Activated CD4-positive, alpha-beta T cell treated with anti-CD3 and anti-CD28 coated beads for 1 hour (primary cell): Measurements from ENCODE around the gene LRRC8B.
"Not testable (repeated sequence)": the region's sequence is repeated elsewhere in the genome, so short reads cannot be mapped to it uniquely, and the experiment has no call there.

Experiments used
- DNase-seq: peaks from one replicate; pipeline ENCODE4 v3.0.0-alpha.2; 2020

The LRRC8B gene

GRCh38 chr1:89524369-89525168, at the start of gene LRRC8B:
Gene LRRC8B, plus strand, starts transcription at chr1:89524829. Its CDS starts 57,822 bp downstream, at chr1:89582651.
- DNase-seq: peak; percentile 84

GRCh38 chr1:89475269-89475668, 49.4 kb upstream of the LRRC8B start:
- no peak for DNase-seq

- DNase-seq: no peak
Measured at GRCh38 chr1:89476072-89476471, 48.6 kb upstream of the LRRC8B start.

GRCh38 chr1:89483010-89483756, 41.4 kb upstream of the LRRC8B start:
- peak; percentile 56 for DNase-seq

- no peak for DNase-seq
Measured at GRCh38 chr1:89483757-89484077, 40.9 kb upstream of the LRRC8B start.

GRCh38 chr1:89484092-89485038, 40.3 kb upstream of the LRRC8B start:
- no peak for DNase-seq

GRCh38 chr1:89487972-89488371, 36.7 kb upstream of the LRRC8B start:
- no peak for DNase-seq

GRCh38 chr1:89489047-89489729, 35.4 kb upstream of the LRRC8B start:
- DNase-seq: no peak

GRCh38 chr1:89490389-89490788, 34.2 kb upstream of the LRRC8B start:
- no peak for DNase-seq

GRCh38 chr1:89499320-89499719, 25.3 kb upstream of the LRRC8B start:
- DNase-seq: no peak

GRCh38 chr1:89502042-89502441, 22.6 kb upstream of the LRRC8B start:
- DNase-seq: no peak

GRCh38 chr1:89502895-89503294, 21.7 kb upstream of the LRRC8B start:
- DNase-seq: no peak

GRCh38 chr1:89503690-89504089, 20.9 kb upstream of the LRRC8B start:
- no peak for DNase-seq

- DNase-seq: not testable (repeated sequence)
Measured at GRCh38 chr1:89510061-89510460, 14.6 kb upstream of the LRRC8B start.

GRCh38 chr1:89512996-89513720, 11.5 kb upstream of the LRRC8B start:
- DNase-seq: no peak

- DNase-seq: no peak
Measured at GRCh38 chr1:89516055-89516454, 8.6 kb upstream of the LRRC8B start.

GRCh38 chr1:89518221-89518631, 6.4 kb upstream of the LRRC8B start:
- no peak for DNase-seq

- DNase-seq: no peak
Measured at GRCh38 chr1:89519779-89520358, 4.8 kb upstream of the LRRC8B start.

GRCh38 chr1:89521977-89522376, 2.7 kb upstream of the LRRC8B start:
- DNase-seq: not testable (repeated sequence)

GRCh38 chr1:89523572-89524368, 859 bp upstream of the LRRC8B start:
- no peak for DNase-seq
